Stimulated activated memory B cell treated with anti-CD40 and anti-IgM and Interleukin-4, amounts not matched to agents 10 μg/mL and 1 μg/mL and 100 μg/mL, for 72 hours (primary cell): Measurements from ENCODE around the gene AGR2.

Source experiments
- ATAC-seq: fragments of 150-1000 bp; cut with Tn5 transposase; 2 replicates; pipeline ENCODE4 v1.10.0; 2021
- H3K27ac Mint-ChIP-seq: one replicate; pipeline ENCODE4 v1.8.0; 2022; ENCODE audit warnings: mild to moderate bottlenecking, mixed read lengths
- H3K27me3 Mint-ChIP-seq: one replicate; pipeline ENCODE4 v1.8.0; 2022; ENCODE audit warnings: mixed read lengths
- H3K36me3 Mint-ChIP-seq: one replicate; pipeline ENCODE4 v1.8.0; 2022; ENCODE audit warnings: mixed read lengths
- H3K4me1 Mint-ChIP-seq: one replicate; pipeline ENCODE4 v1.8.0; 2022; ENCODE audit warnings: mixed read lengths
- H3K4me3 Mint-ChIP-seq: one replicate; pipeline ENCODE4 v1.8.0; 2022; ENCODE audit warnings: mild to moderate bottlenecking, moderate library complexity, mixed read lengths
- H3K9me3 Mint-ChIP-seq: one replicate; pipeline ENCODE4 v1.8.0; 2022; ENCODE audit warnings: mixed read lengths

Gene AGR2

GRCh38 chr7:16795624-16796023 lies 9.2 kb downstream of the AGR2 start:
- no peaks in the 10 kb centered on the region for H3K27me3 Mint-ChIP-seq
- no peak overlapping the region for H3K27ac Mint-ChIP-seq
- H3K9me3 Mint-ChIP-seq, result no peaks in the 10 kb centered on the region
- no peaks in the 10 kb centered on the region for H3K4me1 Mint-ChIP-seq
- ATAC-seq, result no peak
- no peaks in the 10 kb centered on the region for H3K36me3 Mint-ChIP-seq
- H3K4me3 Mint-ChIP-seq, result no peak overlapping the region

GRCh38 chr7:16794986-16795385 lies 9.8 kb downstream of the AGR2 start:
- H3K9me3 Mint-ChIP-seq, result no peaks in the 10 kb centered on the region
- no peaks in the 10 kb centered on the region for H3K4me1 Mint-ChIP-seq
- H3K27ac Mint-ChIP-seq, result no peak overlapping the region
- H3K36me3 Mint-ChIP-seq, result no peaks in the 10 kb centered on the region
- H3K27me3 Mint-ChIP-seq, result no peaks in the 10 kb centered on the region
- no peak overlapping the region for H3K4me3 Mint-ChIP-seq
- no peak for ATAC-seq

GRCh38 chr7:16791905-16792698 lies 12.7 kb downstream of the AGR2 start:
- H3K36me3 Mint-ChIP-seq, result peaks cover 7% of the 10 kb centered on the region
- no peak for ATAC-seq
- H3K4me3 Mint-ChIP-seq, result no peak overlapping the region
- no peaks in the 10 kb centered on the region for H3K27me3 Mint-ChIP-seq
- no peak overlapping the region for H3K27ac Mint-ChIP-seq
- H3K4me1 Mint-ChIP-seq, result no peaks in the 10 kb centered on the region
- no peaks in the 10 kb centered on the region for H3K9me3 Mint-ChIP-seq

GRCh38 chr7:16791071-16791470 lies 13.7 kb downstream of the AGR2 start:
- H3K9me3 Mint-ChIP-seq, result no peaks in the 10 kb centered on the region
- no peak overlapping the region for H3K27ac Mint-ChIP-seq
- H3K4me1 Mint-ChIP-seq, result no peaks in the 10 kb centered on the region
- no peaks in the 10 kb centered on the region for H3K27me3 Mint-ChIP-seq
- peaks cover 7% of the 10 kb centered on the region for H3K36me3 Mint-ChIP-seq
- ATAC-seq, result no peak
- H3K4me3 Mint-ChIP-seq, result no peak overlapping the region

GRCh38 chr7:16787127-16787526 lies 17.7 kb downstream of the AGR2 start:
- Mint-ChIP-seq H3K4me3 (no peak overlapping the region), H3K9me3 (no peaks in the 10 kb centered on the region), H3K27me3 (no peaks in the 10 kb centered on the region), H3K36me3 (peaks cover 26% of the 10 kb centered on the region), H3K27ac (no peak overlapping the region), H3K4me1 (no peaks in the 10 kb centered on the region)
- no peak for ATAC-seq

GRCh38 chr7:16786257-16786656 lies 18.5 kb downstream of the AGR2 start:
- Mint-ChIP-seq H3K27me3 (no peaks in the 10 kb centered on the region), H3K9me3 (no peaks in the 10 kb centered on the region), H3K4me1 (no peaks in the 10 kb centered on the region), H3K36me3 (peaks cover 33% of the 10 kb centered on the region), H3K27ac (no peak overlapping the region), H3K4me3 (no peak overlapping the region)
- no peak for ATAC-seq

- ATAC-seq, result no peak
- no peaks in the 10 kb centered on the region for H3K27me3 Mint-ChIP-seq
- no peak overlapping the region for H3K27ac Mint-ChIP-seq
- peaks cover 33% of the 10 kb centered on the region for H3K36me3 Mint-ChIP-seq
- no peaks in the 10 kb centered on the region for H3K4me1 Mint-ChIP-seq
- no peak overlapping the region for H3K4me3 Mint-ChIP-seq
- no peaks in the 10 kb centered on the region for H3K9me3 Mint-ChIP-seq
Measured at GRCh38 chr7:16785846-16786245, 19.0 kb downstream of the AGR2 start.

- Mint-ChIP-seq H3K27me3 (no peaks in the 10 kb centered on the region), H3K27ac (no peak overlapping the region), H3K4me3 (no peak overlapping the region), H3K4me1 (no peaks in the 10 kb centered on the region), H3K9me3 (no peaks in the 10 kb centered on the region), H3K36me3 (peaks cover 33% of the 10 kb centered on the region)
- no peak for ATAC-seq
Measured at GRCh38 chr7:16785321-16785720, 19.5 kb downstream of the AGR2 start.

GRCh38 chr7:16780596-16780995 lies 24.2 kb downstream of the AGR2 start:
- ATAC-seq, result no peak
- no peak overlapping the region for H3K4me3 Mint-ChIP-seq
- no peaks in the 10 kb centered on the region for H3K9me3 Mint-ChIP-seq
- H3K27ac Mint-ChIP-seq, result no peak overlapping the region
- no peaks in the 10 kb centered on the region for H3K27me3 Mint-ChIP-seq
- H3K36me3 Mint-ChIP-seq, result peaks cover 26% of the 10 kb centered on the region
- H3K4me1 Mint-ChIP-seq, result no peaks in the 10 kb centered on the region

GRCh38 chr7:16779051-16779450 lies 25.7 kb downstream of the AGR2 start:
- Mint-ChIP-seq H3K4me3 (no peak overlapping the region), H3K4me1 (no peaks in the 10 kb centered on the region), H3K9me3 (no peaks in the 10 kb centered on the region), H3K36me3 (peaks cover 22% of the 10 kb centered on the region), H3K27ac (no peak overlapping the region), H3K27me3 (no peaks in the 10 kb centered on the region)
- ATAC-seq, result no peak

GRCh38 chr7:16778476-16778875 lies 26.3 kb downstream of the AGR2 start:
- no peak for ATAC-seq
- Mint-ChIP-seq H3K4me1 (no peaks in the 10 kb centered on the region), H3K36me3 (peaks cover 16% of the 10 kb centered on the region), H3K4me3 (no peak overlapping the region), H3K27ac (no peak overlapping the region), H3K27me3 (no peaks in the 10 kb centered on the region), H3K9me3 (no peaks in the 10 kb centered on the region)

- no peaks in the 10 kb centered on the region for H3K9me3 Mint-ChIP-seq
- H3K27me3 Mint-ChIP-seq, result no peaks in the 10 kb centered on the region
- H3K4me3 Mint-ChIP-seq, result no peak overlapping the region
- no peak overlapping the region for H3K27ac Mint-ChIP-seq
- ATAC-seq, result no peak
- peaks cover 9% of the 10 kb centered on the region for H3K4me1 Mint-ChIP-seq
- H3K36me3 Mint-ChIP-seq, result no peaks in the 10 kb centered on the region
Measured at GRCh38 chr7:16776053-16776452, 28.7 kb downstream of the AGR2 start.

- no peaks in the 10 kb centered on the region for H3K27me3 Mint-ChIP-seq
- H3K27ac Mint-ChIP-seq, result no peak overlapping the region
- H3K9me3 Mint-ChIP-seq, result no peaks in the 10 kb centered on the region
- H3K4me3 Mint-ChIP-seq, result no peak overlapping the region
- no peak for ATAC-seq
- H3K36me3 Mint-ChIP-seq, result peaks cover 5% of the 10 kb centered on the region
- H3K4me1 Mint-ChIP-seq, result peaks cover 19% of the 10 kb centered on the region
Measured at GRCh38 chr7:16774986-16775385, 29.8 kb downstream of the AGR2 start.

- Mint-ChIP-seq H3K4me3 (no peak overlapping the region), H3K27ac (no peak overlapping the region), H3K9me3 (no peaks in the 10 kb centered on the region), H3K27me3 (no peaks in the 10 kb centered on the region), H3K36me3 (peaks cover 5% of the 10 kb centered on the region), H3K4me1 (peaks cover 19% of the 10 kb centered on the region)
- no peak for ATAC-seq
Measured at GRCh38 chr7:16774294-16774693, 30.5 kb downstream of the AGR2 start.

- no peaks in the 10 kb centered on the region for H3K9me3 Mint-ChIP-seq
- peaks cover 5% of the 10 kb centered on the region for H3K36me3 Mint-ChIP-seq
- no peak overlapping the region for H3K4me3 Mint-ChIP-seq
- peaks cover 19% of the 10 kb centered on the region for H3K4me1 Mint-ChIP-seq
- no peak overlapping the region for H3K27ac Mint-ChIP-seq
- ATAC-seq, result no peak
- H3K27me3 Mint-ChIP-seq, result no peaks in the 10 kb centered on the region
Measured at GRCh38 chr7:16773884-16774283, 30.9 kb downstream of the AGR2 start.

GRCh38 chr7:16773326-16773725 lies 31.5 kb downstream of the AGR2 start:
- Mint-ChIP-seq H3K27ac (no peak overlapping the region), H3K4me3 (no peak overlapping the region), H3K4me1 (peaks cover 19% of the 10 kb centered on the region), H3K27me3 (no peaks in the 10 kb centered on the region), H3K36me3 (peaks cover 5% of the 10 kb centered on the region), H3K9me3 (no peaks in the 10 kb centered on the region)
- no peak for ATAC-seq
